Activated T-cell treated with anti-CD3 and anti-CD28 coated beads, Interleukin-2, amount 50 U/mL, for 48 hours (primary cell): ENCODE measurements around the gene GNPAT.
A peak's percentile ranks its signal among the peaks of the same experiment; 100 is the strongest.

ENCODE experiments used
- DNase-seq, 2 experiments: peaks; one replicate each; pipeline ENCODE4 v3.0.0-alpha.2; 2020

The GNPAT gene

DNA sequence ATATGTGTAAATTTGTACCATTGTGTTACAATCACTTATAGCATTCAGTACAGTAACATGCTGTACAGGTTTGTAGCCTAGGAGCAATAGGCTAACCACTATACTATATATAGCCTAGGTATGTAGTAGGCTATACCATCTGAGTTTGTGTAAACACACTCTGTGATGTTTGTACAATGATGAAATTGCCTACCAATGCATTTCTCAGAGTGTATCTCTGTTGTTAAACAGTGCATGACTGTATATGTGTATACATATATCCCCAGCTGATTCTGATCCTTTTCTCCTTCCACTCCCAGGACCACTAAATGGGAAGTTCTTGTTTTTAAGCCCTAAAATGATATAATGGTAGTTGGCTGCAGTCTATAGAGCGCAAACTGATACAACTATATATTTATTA is 7.8 kb downstream of the GNPAT start:
- DNase-seq = no peak

DNA sequence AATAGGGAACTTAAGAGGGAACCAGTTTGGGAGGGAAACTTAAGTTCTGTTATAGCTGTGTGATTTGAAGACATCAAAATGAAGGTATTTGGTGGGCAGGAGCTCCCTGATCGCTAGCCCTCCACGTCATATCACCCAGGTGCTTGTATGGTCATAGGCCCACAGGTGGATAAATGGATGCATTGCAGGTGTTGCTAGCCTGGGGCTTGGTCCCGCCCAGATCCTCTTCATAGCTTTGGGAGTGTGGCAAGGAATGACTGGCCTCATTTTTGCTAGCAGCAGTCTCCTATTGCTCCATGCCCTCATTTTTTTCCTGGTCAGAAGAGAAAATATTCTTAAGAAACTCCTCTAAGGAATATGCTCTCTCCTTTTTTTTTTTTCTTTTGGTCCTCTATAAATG is 11.3 kb downstream of the GNPAT start:
- DNase-seq = no peak

DNA sequence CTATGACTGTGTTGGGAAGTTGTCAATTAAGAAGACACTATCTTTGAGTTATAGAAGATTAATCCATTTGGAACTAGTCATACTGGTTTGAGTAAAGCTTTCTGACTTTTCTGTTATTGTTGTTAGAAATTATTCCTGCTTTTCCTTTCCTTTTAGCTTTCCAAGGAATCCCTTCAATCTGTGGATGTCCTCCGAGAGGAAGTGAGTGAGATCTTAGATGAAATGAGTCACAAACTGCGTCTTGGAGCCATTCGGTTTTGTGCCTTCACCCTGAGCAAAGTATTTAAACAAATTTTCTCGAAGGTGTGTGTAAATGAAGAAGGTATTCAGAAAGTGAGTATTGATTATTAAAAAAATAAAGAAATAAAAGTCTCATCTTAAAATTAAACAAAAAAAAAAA is 19.3 kb downstream of the GNPAT start:
- no peak for DNase-seq

DNA sequence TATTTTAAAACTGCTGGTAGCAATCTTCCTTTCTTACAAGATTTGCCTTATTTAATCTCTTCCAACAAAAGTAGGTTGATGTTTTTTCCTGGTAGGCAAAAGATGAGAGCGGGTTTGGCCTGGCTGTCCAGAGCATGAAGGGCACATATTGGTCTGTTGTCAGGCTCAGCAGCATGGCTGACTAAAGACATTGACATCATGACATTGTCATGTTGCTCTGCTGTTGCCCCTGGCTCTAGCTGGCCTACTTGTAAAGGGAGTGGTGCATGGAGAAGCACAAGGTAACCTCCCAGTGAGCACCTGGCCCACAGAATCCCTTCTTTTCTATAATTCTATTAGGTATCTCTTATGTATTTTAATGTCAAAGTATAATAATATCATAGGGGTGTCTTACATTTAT is 23.6 kb downstream of the GNPAT start:
- DNase-seq = no peak

DNA sequence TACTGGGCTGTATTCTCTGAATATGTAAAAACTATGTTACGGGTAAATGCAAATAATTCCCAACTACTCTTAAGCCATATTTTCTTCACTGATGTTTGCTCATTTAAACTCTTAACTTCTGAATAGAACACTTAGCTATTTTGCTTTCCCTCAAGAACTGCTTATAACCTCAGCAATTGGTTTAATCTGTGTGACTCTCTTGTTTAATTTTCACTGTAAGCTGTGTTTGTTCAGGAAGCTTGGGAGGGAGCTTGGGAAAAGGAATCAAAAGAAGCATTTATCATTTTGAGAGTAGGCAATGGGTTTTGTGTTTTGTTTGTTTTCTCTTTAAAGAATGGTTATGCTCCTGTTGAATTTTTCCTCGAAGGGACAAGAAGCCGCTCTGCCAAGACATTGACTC is 24.4 kb downstream of the GNPAT start:
- no peak for DNase-seq

DNA sequence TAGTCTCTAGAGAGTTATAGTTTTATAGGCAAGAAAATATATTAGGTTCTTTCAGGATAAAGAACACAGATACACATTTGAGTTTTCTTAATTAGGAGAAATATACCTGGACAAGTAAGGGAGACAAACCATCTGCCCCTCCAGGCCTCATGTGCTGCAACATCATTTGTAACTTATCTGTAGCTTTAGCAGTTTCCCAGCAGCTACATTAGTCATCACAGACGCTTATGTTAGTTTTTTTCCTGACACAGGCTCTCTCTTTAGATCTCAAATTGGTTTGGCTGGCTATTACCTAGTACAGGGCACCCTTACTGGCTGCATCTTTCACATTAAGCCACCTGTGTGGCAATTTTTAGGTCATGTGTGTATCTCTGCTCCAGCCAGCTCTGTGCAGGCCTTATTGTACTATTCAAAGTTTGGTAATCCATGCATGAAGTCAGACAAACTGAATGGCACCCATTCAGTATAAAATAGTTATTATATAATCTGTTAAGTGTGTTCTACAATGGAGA is 25.9 kb downstream of the GNPAT start:
- DNase-seq = no peak

DNA sequence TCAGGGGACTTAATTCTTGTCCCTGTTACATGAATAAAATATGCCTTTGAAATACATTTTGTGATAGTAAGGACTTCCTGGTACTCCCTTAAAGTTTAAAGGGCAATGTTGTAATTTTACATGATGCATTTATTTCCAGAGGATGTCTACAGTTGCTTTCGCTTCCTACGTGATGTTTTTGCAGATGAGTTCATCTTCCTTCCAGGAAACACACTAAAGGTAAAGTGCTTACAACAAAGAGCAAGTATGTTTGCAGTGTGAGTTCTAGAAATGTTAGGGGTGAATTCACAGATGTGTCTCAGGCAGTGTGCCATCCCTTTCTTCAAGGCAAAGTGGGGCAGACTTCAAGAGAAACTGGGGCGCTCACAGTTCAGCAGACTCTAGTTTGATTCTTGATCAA is 31.2 kb downstream of the GNPAT start:
- no peak for DNase-seq

DNA sequence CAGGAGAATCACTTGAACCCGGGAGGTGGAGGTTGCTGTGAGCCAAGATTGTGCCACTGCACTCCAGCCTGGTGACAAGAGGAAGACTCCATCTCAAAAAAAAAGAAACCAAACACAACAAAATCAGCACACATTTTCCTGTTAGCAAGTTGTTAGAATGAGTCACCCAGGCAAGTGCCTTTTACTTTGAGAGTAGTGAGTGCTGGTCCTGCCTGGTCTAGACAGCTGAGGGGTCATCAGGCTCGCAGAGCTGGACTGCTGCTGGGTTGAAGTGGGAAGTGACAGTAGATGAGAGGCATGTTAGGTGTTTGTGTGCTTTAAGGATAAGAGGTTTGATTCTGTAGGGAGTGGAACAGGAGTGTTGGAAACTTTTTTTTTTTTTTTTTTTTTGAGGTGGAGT is 31.9 kb downstream of the GNPAT start:
- peak; percentile 25 to 31 for DNase-seq

DNA sequence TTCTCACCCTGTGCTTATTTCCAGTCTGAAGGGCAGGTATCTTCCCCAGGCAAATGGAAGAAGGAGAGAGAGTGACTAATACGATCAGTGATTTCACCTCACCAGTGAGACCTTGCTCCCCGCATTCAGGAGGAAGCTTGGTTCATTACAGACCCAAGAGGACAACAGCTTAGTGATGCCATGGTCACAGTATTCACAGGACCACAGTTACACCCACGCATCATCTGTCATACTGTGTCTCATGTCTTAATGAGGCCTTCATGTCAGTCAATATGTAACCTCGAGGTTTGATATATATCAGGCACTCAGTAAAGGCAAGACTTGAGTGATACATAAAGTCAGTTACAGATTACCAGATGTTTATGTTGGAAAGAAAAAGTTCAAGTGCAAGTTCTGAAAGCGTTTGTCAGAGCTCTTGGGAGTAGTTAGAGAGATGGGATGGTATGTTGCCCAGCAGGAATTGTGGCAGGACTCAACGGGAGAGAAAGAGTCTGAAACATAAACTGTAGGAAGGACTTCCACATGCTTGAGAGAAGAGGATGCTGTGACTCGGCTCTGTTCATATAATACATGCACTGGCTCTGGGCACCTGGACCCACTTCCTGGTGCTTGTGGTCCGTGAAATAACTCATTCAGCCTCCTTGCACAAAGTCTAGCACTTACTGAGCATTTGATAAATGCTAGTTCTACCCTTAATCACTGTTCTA is 33.3 kb downstream of the GNPAT start:
- DNase-seq = peak; percentile 41 to 43

DNA sequence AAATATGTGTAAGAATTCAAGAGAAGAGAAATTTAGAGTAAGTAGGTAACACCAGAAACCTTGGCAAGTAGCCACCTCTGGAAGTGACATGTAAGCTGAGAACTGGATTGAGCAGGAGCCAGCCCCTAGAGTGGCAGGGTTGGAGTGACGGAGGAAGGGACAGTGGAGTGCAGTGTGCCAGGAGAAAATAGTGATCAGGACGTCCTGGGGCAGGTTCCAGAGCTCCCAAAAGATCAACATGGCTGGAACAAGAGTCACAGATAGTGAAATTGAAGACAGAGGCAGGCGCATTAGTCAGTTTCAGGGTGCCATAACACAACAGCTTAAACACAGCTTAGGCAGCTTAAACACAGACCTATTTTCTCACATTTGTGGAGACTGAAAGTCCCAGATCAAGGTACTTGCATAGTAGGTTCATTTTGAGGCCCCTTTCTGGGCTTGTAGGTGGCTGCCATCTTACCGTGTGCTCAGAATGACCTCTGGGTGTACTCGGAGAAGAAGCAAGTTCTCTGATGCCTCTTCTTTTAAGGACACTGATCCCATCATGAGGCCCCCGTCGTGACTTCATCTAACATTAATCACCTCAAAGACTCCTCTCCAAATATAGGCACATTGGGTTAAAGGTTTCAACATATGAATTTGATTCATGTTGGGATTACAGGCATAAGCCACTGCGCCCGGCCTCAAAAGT is 37.2 kb downstream of the GNPAT start:
- DNase-seq = no peak

DNA sequence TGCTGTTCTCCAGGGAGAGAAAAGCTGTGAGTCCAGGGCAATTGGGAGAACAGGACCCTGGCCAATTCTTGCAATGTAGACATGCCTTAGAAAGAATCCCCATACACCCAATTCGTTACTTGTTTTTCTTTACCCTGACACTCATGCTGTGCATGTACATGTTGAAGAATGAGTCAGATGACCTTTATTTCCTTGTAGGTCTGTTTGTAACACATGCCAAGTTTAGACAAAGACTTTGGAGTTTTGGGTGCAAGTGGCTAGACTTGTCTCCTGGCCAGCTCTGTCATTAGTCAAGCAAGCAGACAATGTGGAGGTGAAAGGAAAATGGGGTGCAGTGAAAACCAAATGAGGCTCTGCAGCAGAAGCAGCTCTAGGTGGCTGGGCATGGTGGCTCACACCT is 38.1 kb downstream of the GNPAT start:
- no peak for DNase-seq

DNA sequence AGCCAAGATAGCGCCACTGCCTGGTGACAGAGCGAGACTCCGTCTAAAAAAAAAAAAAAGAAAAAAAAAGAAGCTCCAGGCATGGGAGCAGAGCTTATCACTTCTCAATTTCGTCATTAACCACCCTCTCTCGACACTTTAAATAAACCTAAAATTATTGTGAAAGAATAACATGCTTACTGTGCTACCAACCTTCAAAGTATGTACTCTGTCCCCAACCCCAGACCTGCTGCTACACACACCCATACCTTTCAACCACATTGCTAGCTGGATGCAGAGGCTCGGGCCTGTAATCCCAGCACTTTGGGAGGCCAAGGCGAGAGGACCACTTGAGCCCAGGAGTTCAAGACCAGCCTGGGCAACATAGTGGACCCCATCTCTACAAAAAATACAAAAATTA is 38.7 kb downstream of the GNPAT start:
- no peak for DNase-seq

DNA sequence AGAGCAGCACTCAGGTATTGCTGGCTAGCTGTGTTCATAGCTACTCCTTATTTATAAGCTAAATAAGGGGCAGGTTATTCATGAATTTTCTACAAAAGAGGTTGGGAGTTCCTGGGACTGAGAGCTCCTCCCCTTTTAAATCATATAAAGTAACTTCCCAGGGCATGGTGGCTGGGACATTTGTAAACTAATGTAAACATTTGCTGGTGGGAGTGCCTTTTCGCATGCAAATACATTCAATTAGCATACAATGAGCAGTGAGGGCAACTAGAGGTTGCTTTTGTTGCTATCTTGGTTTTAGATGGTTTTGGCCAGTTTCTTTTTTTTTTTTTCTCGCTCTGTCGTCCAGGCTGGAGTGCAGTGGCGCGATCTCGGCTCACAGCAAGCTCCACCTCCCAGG is 43.4 kb downstream of the GNPAT start:
- no peak for DNase-seq

DNA sequence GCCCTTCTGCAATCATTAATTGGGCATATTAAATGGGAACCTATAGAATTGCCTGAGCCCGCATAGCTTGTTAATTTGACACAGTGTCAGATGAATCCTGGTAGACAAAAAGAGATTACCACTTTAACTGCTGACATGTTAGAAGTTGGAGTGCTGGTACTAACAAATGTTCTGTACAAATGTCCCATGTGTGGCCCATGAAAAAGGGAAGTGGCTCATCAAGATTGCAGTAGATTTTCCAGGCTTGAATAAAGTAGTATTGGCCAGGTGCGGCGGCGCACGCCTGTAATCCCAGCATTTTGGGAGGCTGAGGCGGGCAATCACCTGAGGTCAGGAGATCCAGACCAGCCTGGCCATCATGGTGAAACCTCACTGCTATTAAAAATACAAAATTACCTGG is 45.6 kb downstream of the GNPAT start:
- no peak for DNase-seq

DNA sequence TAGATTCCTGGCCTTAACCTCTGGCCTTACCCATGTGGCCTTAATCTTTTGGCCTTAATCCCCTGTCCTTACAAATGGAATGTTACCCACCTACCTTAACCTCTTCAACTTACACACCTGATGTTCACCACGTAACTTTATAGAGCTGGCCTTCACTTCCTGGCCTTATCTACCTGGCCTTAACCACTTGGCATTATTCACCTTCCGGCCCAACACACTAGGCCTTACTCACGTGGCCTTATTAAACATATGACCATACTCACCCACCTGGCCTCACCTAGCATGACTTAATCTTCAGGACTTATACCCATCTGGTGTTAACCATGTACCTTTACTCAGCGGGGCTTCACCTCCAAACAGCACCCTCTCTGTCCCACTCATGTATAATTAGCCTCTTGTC is 54.9 kb downstream of the GNPAT start:
- no peak for DNase-seq

DNA sequence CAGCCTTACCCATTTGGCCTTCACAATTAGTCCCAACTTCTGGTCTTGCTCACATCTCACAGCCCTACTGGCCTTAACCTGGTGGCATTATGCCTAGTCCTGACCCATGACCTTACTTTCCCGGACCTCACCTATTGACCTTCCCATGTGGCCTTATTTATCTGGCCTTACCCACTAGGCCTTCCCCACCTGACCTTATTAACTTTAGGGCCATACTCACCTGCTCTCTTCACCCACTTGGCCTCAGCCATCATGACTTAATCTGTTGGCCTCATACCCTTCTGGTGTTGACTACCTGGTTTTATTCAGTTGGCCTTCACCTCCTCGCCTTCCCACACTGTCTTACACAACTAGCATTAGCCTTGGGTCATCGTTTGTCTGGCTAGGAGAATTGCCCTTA is 61.0 kb downstream of the GNPAT start:
- DNase-seq = no peak

DNA sequence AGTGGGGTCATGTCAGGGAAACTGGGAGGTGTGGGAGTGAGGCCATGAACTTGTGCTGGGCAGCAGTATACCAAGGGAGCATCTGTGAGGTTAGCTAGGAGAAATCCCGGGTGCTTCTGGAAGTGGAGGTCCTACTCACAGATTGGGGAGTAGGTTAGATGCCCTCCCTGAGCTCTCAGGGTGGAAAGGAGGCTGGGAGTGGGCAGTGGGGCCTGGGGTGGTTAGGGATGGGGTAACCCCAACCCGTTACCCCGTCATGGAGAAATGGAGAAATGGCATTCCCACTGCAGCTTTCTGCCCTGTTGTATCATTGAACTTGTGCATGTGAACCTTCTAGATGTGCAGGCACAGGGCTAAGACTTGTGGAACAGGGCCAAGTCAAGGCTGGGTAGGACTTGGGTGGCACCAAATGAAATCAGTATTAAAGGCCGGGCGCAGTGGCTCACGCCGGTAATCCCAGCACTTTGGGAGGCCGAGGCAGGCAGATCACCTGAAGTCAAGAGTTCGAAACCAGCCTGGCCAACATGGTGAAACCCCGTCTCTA is 69.5 kb downstream of the GNPAT start:
- no peak for DNase-seq

DNA sequence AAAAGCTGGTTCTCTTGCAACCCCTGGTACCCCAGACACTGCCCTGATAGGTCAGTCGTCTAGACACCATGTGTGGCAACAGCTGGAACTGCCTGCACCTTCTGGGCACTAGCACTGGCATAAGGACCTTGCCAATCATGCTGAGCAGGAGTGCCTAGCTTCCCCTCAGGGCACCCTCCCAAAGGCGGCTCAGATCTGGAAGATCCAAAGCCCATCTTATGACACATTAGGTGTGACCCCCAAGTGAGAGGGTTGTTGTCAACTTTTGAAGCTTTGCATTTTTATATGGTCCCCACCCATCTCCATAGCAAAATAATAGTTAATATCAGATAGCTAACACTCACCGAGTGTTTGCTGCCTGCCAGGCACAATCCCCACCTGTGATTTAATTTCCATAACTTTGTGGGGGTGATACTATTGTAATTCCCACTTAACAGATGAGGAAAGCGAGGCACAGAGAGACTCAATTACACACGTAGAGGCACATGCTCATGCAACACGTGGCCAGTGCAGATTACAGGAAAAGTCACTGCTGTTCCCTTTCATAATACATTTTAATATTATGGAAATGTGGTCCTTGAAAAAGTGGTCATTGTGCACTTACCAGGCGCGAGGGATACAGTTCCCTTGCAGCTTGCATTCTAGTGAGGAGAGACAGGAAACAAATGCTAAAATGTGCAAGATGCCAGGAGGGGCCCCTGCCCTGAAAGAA is 70.9 kb downstream of the GNPAT start:
- DNase-seq = no peak

DNA sequence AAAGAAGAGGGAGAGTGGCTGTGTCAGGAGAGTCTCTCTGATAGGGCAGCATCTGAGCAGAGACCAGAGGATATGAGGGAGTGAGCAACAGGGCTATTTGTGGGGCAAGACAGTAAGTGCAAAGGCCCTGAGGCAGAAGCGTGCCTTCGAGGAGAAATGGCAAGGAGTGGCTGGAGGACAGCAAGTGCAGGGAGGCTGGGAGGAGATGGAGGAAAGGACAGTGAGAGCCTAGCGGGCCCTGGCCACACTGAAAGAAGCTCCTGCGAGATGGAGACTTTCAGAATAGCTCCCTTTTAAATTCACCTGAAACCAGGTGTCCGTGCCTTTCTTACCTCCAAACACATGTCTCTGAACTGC is 71.4 kb downstream of the GNPAT start:
- no peak for DNase-seq

DNA sequence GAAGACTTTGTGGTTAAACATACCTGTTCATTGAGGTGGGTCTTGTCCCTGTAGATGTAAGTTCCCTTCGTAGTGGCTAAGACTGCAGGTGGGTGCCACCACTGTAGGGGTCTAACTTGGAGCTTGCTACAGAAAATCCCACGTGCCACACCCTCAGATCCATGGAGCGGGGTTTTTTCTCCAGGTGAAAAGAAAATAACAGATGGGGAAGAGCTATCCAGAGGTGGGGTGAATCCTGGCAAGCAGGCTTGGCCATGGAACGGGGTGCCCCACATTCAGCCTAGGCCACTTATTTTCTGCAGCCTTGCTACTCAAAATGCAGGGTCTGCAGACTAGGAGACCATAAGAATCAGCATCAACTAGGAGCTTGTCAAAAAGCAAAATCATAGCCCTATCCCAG is 72.6 kb downstream of the GNPAT start:
- no peak for DNase-seq

DNA sequence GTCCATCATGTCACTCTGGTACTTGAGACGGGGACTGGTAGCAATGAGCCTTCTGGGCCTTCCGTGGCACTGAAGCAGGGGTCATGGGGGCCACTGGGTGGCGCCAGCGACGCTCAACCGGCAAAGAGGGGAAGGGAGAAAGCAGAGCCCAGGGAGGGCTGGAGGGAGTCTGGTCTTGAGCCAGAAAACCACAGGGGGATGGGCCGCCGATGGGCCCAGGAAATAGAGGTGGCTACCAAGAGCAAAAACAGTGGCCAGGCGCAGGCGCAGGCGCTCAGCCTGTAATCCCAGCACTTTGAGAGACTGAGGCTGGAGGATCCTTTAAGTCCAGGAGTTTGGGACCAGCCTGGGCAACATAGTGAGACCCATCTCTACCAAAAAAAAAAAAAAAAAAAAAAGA is 74.9 kb downstream of the GNPAT start:
- peak; percentile 67 for DNase-seq

DNA sequence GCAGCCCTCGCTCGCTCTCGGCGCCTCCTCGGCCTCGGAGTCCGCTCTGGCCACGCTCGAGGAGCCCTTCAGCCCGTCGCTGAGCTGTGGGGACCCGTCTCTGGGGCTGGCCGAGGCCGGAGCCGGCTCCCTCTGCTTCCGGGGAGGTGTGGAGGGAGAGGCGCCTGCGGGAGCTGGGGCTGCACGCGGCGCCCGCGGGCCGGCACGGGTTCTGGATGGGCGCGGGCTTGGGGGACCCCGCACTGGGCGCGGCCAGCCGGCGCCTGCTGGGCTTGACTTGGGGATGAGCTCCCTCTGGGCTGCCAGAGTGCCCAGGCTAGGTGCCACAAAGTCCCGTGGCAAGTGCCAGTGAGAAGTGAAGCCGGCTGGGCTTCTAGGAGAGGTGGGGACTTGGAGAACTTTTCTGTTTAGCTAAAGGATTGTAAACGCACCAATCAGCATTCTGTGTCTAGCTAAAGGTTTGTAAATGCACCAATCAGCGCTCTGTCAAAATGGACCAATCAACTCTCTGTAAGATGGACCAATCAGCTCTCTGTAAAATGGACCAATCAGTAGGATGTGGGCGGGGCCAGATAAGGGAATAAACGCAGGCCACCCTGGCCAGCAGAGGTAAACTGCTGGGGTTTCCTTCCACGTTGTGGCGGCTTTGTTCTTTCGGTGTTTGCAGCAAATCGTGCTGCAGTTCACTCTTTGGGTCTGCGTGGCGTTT is 76.4 kb downstream of the GNPAT start:
- no peak for DNase-seq

DNA sequence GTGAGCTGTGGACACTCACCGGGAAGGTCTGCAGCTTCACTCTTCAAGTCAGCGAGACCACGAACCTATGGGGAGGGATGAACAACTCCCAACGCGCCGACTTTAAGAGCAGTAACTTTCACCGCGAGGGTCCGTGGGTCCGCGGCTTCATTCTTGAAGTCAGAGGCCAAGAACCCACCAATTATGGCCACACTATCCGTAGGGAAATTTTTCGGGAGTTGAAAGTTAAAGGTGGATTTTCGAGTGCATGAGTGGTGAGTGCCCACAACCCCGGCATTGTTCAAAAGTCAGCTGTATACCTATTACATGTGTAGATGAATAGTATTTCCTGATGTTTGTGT is 77.0 kb downstream of the GNPAT start:
- no peak for DNase-seq
